ENCODE data around the gene DNAJB2. TPM values are rescaled to one million over a fixed set of nuclear protein-coding genes. Genes with fewer than 3 reads are reported as not detected.
A peak's percentile ranks its signal among the peaks of the same experiment; 100 is the strongest.

The DNAJB2 gene
- total and polyA plus RNA-seq, 4 donors = 7.4 to 71.8 (median 27.0) TPM

DNA sequence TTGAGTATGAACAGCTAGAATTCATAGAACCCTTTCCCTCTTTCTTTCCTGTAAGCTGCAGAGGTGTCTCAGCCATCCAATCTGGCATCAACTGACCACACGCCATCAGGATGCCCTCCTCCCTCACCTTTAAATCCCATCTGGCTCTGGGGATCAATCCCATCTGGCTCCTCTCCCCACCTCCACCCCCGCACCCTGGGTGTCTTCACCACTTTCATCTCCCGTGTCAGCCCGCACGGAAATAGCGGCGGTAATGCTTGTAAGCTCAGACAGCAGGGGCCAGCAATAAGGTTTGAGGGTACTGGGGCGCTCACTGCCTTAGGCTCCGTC is 26.6 kb upstream of the DNAJB2 start:
- H3K4me3 ChIP-seq (ENCODE audit: low read depth in 1 of 3, low read length in 3 of 3) = peak overlapping the region in 2 of 3 donors; percentile 63 to 86
- no peak for DNase-seq (ENCODE audit: low spot score)
- no peak for TF ChIP-seq RAD21 (IDR thresholded peaks at IDR 0.05)
- WGBS = 62% methylated on average over 9 of the region's 9 CpGs
- H3K36me3 ChIP-seq (ENCODE audit: control insufficient read depth in 4 of 4, insufficient read depth in 3 of 4, low read depth in 1 of 4, low read length in 3 of 4) = peaks cover 0 to 3% (median 0%) of the 10 kb centered on the region in 4 donors
- peaks cover 15 to 54% (median 41%) of the 10 kb centered on the region in 4 donors for H3K4me1 ChIP-seq (ENCODE audit: control insufficient read depth in 4 of 4, insufficient read depth in 4 of 4, low read length in 3 of 4)
- H3K27ac ChIP-seq (ENCODE audit: low read depth in 1 of 2, low read length in 2 of 2) = peak overlapping the region; percentile 52 to 63
- no peaks in the 10 kb centered on the region for H3K27me3 ChIP-seq (ENCODE audit: control insufficient read depth in 4 of 4, insufficient read depth in 4 of 4, low read length in 3 of 4)
- H3K9ac ChIP-seq (ENCODE audit: low read depth in 1 of 2, low read length in 2 of 2) = peak overlapping the region in 1 of 2 donors; percentile 36
- no peaks in the 10 kb centered on the region for H3K9me3 ChIP-seq (ENCODE audit: control insufficient read depth in 4 of 4, low read length in 3 of 4)

DNA sequence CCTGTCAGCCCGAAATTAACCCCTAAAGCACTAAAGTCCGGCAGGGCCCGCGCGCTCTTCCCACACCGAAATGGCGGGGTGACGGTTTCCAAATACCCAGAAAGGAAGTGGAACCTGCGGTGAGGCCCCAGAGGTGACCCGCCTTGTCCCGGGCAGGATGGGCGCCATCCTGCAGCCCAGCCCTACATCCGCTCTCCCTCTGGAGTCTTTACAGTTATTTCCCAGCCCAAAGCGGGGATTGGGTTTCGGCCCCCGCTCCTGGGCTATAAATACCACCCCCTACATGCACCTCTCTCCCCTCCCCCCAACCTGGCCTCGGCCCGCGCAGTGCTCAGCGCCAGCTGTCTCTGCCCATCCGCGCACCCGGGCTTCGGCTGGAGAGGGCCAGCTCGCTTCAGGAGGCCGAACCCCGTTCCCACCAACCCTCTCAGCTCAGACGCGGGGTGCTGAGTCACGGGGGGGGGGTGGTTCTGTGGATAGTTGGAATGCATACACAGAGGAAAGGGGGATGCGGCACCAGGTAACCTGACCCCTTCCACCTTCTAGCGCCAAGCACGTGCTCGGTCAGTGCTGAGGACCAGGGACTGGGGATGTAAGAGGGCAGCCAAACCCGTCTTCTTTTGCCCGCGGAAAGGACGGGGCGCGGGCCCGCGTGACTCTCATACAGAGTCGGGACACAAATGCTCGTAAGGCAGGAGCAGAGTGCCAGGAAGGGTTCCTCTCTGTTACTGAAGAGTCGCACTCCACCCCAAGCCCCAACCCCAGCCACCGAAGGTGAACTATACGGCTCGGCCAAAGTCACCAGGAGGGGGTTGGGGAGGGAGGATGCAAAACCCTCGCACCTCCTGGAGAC is 26.0 kb upstream of the DNAJB2 start, which contains the start of gene TUBA4B:
Gene TUBA4B, plus strand, starts transcription at position 344 of the 853 bp plus-strand sequence. Its CDS starts 165 bp downstream, at position 509.
- H3K4me3 ChIP-seq (ENCODE audit: low read depth in 1 of 3, low read length in 3 of 3) = peak within 1 kb of the TSS; percentile 63 to 86 (median 64)
- H3K4me1 ChIP-seq (ENCODE audit: control insufficient read depth in 4 of 4, insufficient read depth in 4 of 4, low read length in 3 of 4) = peaks cover 14 to 49% (median 36%) of the 10 kb centered on the region in 4 donors
- peak within 1 kb of the TSS; percentile 65 to 83 for H3K9ac ChIP-seq (ENCODE audit: low read depth in 1 of 2, low read length in 2 of 2)
- peak; percentile 48 for DNase-seq (ENCODE audit: low spot score)
- 19% methylated on average over 49 of the region's 49 CpGs for WGBS
- H3K9me3 ChIP-seq (ENCODE audit: control insufficient read depth in 4 of 4, low read length in 3 of 4) = no peaks in the 10 kb centered on the region
- TF ChIP-seq FOXA2 (IDR thresholded peaks at IDR 0.05) = no peak
- TF ChIP-seq REST (IDR thresholded peaks at IDR 0.05) = no peak
- TF ChIP-seq HNF4G (IDR thresholded peaks at IDR 0.05) = no peak
- TF ChIP-seq, protein P1, sequence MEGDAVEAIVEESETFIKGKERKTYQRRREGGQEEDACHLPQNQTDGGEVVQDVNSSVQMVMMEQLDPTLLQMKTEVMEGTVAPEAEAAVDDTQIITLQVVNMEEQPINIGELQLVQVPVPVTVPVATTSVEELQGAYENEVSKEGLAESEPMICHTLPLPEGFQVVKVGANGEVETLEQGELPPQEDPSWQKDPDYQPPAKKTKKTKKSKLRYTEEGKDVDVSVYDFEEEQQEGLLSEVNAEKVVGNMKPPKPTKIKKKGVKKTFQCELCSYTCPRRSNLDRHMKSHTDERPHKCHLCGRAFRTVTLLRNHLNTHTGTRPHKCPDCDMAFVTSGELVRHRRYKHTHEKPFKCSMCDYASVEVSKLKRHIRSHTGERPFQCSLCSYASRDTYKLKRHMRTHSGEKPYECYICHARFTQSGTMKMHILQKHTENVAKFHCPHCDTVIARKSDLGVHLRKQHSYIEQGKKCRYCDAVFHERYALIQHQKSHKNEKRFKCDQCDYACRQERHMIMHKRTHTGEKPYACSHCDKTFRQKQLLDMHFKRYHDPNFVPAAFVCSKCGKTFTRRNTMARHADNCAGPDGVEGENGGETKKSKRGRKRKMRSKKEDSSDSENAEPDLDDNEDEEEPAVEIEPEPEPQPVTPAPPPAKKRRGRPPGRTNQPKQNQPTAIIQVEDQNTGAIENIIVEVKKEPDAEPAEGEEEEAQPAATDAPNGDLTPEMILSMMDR (IDR thresholded peaks at IDR 0.05; ENCODE audit: low read depth, low read length, missing input control) = no peak
- no peak for TF ChIP-seq MAX (IDR thresholded peaks at IDR 0.05)
- TF ChIP-seq JUND (IDR thresholded peaks at IDR 0.05) = no peak
- no peak for TF ChIP-seq FOXA1 (IDR thresholded peaks at IDR 0.05)
- no peak for TF ChIP-seq EGR1 (IDR thresholded peaks at IDR 0.05; ENCODE audit: low read depth in 2 of 2)
- TF ChIP-seq YY1 (IDR thresholded peaks at IDR 0.05) = no peak
- TF ChIP-seq TAF1 (conservative IDR thresholded peaks at IDR 0.05) = no peak
- peaks cover 0 to 3% (median 0%) of the 10 kb centered on the region in 4 donors for H3K36me3 ChIP-seq (ENCODE audit: control insufficient read depth in 4 of 4, insufficient read depth in 3 of 4, low read depth in 1 of 4, low read length in 3 of 4)
- no peaks in the 10 kb centered on the region for H3K27me3 ChIP-seq (ENCODE audit: control insufficient read depth in 4 of 4, insufficient read depth in 4 of 4, low read length in 3 of 4)
- H3K27ac ChIP-seq (ENCODE audit: low read depth in 1 of 2, low read length in 2 of 2) = peak within 1 kb of the TSS; percentile 65 to 79
